ENCODE measurements around the gene MLNR.

GRCh38 chr13:49216334-49216733 lies 3.8 kb upstream of the MLNR start:
- TF ChIP-seq, protein P1, sequence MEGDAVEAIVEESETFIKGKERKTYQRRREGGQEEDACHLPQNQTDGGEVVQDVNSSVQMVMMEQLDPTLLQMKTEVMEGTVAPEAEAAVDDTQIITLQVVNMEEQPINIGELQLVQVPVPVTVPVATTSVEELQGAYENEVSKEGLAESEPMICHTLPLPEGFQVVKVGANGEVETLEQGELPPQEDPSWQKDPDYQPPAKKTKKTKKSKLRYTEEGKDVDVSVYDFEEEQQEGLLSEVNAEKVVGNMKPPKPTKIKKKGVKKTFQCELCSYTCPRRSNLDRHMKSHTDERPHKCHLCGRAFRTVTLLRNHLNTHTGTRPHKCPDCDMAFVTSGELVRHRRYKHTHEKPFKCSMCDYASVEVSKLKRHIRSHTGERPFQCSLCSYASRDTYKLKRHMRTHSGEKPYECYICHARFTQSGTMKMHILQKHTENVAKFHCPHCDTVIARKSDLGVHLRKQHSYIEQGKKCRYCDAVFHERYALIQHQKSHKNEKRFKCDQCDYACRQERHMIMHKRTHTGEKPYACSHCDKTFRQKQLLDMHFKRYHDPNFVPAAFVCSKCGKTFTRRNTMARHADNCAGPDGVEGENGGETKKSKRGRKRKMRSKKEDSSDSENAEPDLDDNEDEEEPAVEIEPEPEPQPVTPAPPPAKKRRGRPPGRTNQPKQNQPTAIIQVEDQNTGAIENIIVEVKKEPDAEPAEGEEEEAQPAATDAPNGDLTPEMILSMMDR (IDR thresholded peaks at IDR 0.05) = no peak
- TF ChIP-seq POLR2A (IDR thresholded peaks at IDR 0.05) = no peak

Data from Peyer's patch (tissue), 4 donors.